AG09309 (cell line): ENCODE measurements around the gene MPPED2.

ENCODE experiments used
- DNase-seq: peaks from one replicate; pipeline ENCODE4 v3.0.0-alpha.2; 2010; ENCODE audit warnings: low read depth
- H3K4me3 ChIP-seq: 2 replicates; pipeline ENCODE4 v1.5.1; 2011; ENCODE audit warnings: mild to moderate bottlenecking, low read depth, low read length, moderate library complexity; ENCODE audit not compliant: control insufficient read depth
- TF ChIP-seq, protein P1 (sequence below): IDR thresholded peaks from 2 replicates; pipeline ENCODE4 v1.5.1; 2011; ENCODE audit warnings: mild to moderate bottlenecking, low read depth, low read length, inconsistent platforms; ENCODE audit not compliant: insufficient read depth, control insufficient read depth; ENCODE audit errors: missing control alignments

The MPPED2 gene

DNA sequence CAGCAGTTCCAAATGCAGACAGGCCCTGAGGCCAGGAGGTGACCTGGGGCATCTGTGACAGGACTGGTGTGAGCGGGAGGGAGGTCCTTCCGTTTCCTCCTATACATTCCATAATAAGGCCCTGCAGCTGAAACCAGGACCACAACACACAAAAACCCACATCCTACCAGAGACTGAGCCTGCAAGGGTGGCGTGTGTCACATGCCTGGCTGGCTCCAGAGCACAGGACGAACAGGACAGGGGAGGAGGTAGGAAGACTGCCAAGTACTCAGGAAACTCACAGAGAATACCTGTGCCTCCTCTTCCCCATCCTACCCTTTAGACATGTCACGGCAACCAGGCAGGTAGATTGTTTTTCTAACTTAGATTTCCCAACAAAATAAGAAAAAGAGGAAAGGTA is 159.4 kb downstream of the MPPED2 start:
- TF ChIP-seq, protein P1, sequence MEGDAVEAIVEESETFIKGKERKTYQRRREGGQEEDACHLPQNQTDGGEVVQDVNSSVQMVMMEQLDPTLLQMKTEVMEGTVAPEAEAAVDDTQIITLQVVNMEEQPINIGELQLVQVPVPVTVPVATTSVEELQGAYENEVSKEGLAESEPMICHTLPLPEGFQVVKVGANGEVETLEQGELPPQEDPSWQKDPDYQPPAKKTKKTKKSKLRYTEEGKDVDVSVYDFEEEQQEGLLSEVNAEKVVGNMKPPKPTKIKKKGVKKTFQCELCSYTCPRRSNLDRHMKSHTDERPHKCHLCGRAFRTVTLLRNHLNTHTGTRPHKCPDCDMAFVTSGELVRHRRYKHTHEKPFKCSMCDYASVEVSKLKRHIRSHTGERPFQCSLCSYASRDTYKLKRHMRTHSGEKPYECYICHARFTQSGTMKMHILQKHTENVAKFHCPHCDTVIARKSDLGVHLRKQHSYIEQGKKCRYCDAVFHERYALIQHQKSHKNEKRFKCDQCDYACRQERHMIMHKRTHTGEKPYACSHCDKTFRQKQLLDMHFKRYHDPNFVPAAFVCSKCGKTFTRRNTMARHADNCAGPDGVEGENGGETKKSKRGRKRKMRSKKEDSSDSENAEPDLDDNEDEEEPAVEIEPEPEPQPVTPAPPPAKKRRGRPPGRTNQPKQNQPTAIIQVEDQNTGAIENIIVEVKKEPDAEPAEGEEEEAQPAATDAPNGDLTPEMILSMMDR = no peak
- DNase-seq = no peak
- H3K4me3 ChIP-seq = no peak overlapping the region

DNA sequence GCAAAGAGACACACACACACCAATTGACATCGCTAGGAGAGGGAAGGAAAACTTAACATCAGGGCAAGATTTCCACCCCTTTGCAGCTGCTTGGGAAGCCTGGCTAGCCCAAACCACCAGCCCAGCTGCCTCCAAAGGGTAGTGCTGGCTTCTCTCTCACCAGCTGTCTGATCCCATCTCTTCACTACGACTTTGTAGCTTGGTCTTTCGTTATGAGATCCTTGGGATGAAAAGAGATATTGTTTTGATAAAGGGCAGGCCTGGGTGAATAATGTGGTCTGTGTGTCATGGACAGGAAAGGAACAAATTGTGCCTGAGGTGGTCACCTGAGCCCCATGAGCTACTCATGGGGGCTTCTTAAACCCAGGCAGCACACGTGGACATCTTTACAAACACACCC is 161.3 kb downstream of the MPPED2 start:
- DNase-seq = no peak
- no peak overlapping the region for H3K4me3 ChIP-seq
- TF ChIP-seq, protein P1 = no peak

DNA sequence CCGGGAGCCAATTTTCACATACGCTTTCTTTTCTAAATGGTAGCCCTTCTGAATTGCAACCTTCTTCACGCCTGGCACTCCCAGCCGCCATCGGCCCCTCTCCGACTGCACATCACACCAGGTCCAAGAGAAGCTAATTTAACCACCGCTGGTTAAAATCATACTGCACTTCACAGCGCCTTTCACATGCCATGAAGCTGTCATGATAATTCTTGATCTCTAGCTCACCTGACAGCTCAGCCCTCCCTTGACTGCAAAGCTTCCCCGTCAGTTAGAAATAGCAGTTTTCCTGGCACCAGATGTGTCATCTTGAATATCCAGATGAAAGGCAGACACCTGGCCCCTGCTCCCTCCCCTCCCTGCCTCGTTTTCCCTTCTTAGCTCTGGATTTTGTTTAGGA is 161.8 kb downstream of the MPPED2 start:
- TF ChIP-seq, protein P1 = no peak
- DNase-seq = no peak
- H3K4me3 ChIP-seq = no peak overlapping the region

DNA sequence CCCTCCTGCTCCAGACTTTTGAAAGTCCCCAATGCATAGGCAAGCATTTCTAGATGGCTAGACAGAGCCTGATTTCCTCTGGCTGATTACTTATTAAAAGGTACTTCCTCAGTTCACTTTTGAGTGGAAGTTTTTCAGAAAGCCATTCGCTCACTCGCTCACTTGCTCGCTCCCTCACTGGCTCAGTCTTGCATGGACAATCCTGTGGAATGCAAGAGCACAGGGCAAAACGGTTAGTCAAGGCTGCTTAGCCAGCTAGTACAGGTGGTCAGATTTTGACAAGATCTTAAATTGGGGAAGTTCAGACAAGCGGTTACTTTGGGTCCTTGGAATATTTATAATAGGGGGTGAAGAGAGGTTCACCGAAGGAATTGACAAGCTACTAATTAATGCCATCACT is 162.3 kb downstream of the MPPED2 start:
- TF ChIP-seq, protein P1 = no peak
- DNase-seq = no peak
- no peak overlapping the region for H3K4me3 ChIP-seq

DNA sequence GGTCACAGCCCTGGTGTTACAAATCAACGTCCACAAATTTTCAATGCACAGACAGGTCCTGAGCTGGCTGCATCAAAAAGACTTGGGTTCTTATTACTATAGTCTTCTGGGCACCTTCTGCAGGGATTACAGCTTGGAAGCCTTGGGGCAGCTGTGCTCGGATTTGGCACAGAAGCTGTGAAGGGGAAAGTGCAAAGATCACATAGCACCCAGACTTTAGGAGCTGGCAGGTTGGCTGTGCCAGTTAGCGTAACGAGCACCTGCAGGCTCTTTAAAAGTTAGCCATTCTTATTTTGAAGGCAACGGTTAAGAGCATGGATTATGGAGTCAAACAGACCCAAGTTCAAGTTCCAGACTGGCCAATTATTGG is 162.9 kb downstream of the MPPED2 start:
- no peak overlapping the region for H3K4me3 ChIP-seq
- TF ChIP-seq, protein P1 = no peak
- no peak for DNase-seq

DNA sequence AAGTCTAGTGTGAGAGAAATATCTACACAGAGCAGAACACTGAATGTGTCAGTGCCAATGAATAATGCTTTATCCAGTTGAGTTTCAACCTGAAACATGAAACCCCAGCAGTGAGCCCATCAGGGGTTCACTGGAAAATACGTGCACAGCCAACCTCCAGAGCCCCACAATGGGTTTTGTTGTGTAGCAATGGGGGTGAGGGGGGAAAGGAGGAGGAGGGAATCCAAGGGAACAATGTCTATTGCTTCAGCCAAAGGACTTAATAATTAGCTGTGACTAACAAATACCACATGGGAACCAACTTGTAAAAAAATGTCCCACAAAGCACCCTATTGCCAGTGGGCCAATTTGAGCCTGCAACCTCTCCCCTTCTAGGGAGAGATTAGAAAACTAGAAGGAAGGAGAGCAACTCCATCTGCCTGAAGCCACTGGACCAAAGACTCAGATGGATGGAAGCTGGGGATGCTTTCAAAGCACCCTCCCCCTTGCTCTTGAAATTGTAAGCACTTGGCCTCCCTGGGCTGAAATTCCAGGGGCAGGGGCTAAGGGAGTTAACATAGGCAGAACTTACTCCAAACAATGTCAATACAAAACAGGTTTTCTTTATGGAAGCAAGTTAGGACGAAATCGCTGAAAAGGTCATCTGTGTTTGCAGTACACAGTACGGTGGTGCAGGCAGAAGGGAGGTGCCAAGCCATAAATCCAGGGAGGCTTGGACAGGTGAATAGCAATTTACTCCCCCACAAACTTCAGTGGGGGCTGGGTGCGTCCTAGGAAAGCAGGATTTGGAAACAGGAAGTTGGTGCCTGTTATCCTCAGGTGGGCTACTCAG is 163.5 kb downstream of the MPPED2 start:
- DNase-seq = no peak
- no peak overlapping the region for H3K4me3 ChIP-seq
- TF ChIP-seq, protein P1 = no peak
